GM23248 (cell line): Measurements from ENCODE around the gene PDP2.

Experiments
- EZH2 ChIP-seq: fragments of 200-600 bp; sonication (generic); IDR thresholded peaks from 2 replicates; pipeline ENCODE4 v1.6.1; 2018; ENCODE audit warnings: antibody characterized with exemption, mild to moderate bottlenecking; ENCODE audit not compliant: insufficient read depth, poor library complexity, severe bottlenecking
- EZH2phosphoT487 ChIP-seq: fragments of 200-600 bp; sonication (generic); IDR thresholded peaks from 2 replicates; pipeline ENCODE4 v1.6.1; 2018; ENCODE audit warnings: antibody characterized with exemption, moderate library complexity, mild to moderate bottlenecking, low read depth; ENCODE audit not compliant: insufficient read depth

DNA sequence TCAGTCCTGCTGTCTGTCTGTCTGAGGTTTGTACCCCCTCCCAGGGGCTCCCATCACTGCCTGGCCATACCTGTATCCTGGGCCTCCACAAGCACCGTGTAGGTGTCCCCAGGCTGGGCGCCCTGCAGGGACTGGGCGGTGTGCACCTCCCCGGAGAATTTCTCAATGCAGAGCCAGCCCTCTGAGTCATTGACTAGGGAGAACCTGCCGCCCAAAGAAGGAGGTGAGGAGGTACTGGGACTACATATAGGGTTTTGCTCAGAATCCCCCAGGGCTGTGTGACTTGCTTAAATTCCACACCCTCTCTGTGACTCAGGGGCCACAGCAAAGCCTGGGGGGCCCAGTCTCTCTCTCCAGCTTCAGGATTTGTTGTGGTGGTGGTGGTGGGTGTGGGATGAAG is 30.8 kb downstream of the PDP2 start:
- no peak for TF ChIP-seq EZH2
- no peak for TF ChIP-seq EZH2phosphoT487
